Non-pigmented ciliary epithelial cell (primary cell): ENCODE data around the gene PTPRN2.
"Not testable (repeated sequence)": the region's sequence is repeated elsewhere in the genome, so short reads cannot be mapped to it uniquely, and the experiment has no call there.

ENCODE experiments used
- DNase-seq: peaks from one replicate; pipeline ENCODE4 v3.0.0-alpha.2; 2010; ENCODE audit warnings: low read depth

Gene PTPRN2

GRCh38 chr7:157514746-157515145, 1072.9 kb downstream of the PTPRN2 start:
- no peak for DNase-seq

- DNase-seq, result no peak
These were observed 1073.3 kb downstream of the PTPRN2 start for GRCh38 chr7:157514306-157514705.

GRCh38 chr7:157513682-157514081, 1073.9 kb downstream of the PTPRN2 start:
- DNase-seq, result no peak

- DNase-seq, result no peak
These were observed 1074.4 kb downstream of the PTPRN2 start for GRCh38 chr7:157513162-157513621.

GRCh38 chr7:157509226-157509625, 1078.4 kb downstream of the PTPRN2 start:
- DNase-seq, result no peak

GRCh38 chr7:157508477-157508881, 1079.1 kb downstream of the PTPRN2 start:
- no peak for DNase-seq

- DNase-seq, result no peak
These were observed 1079.6 kb downstream of the PTPRN2 start for GRCh38 chr7:157507987-157508386.

- DNase-seq, result no peak
These were observed 1081.4 kb downstream of the PTPRN2 start for GRCh38 chr7:157506268-157506667.

- DNase-seq, result no peak
These were observed 1082.0 kb downstream of the PTPRN2 start for GRCh38 chr7:157505646-157506045.

- no peak for DNase-seq
These were observed 1084.4 kb downstream of the PTPRN2 start for GRCh38 chr7:157503229-157503628.

- DNase-seq, result no peak
These were observed 1084.9 kb downstream of the PTPRN2 start for GRCh38 chr7:157502701-157503111.

GRCh38 chr7:157501581-157501980, 1086.0 kb downstream of the PTPRN2 start:
- DNase-seq, result no peak

- DNase-seq, result not testable (repeated sequence)
These were observed 1086.6 kb downstream of the PTPRN2 start for GRCh38 chr7:157500989-157501540.

GRCh38 chr7:157500171-157500960, 1087.3 kb downstream of the PTPRN2 start:
- DNase-seq, result no peak

GRCh38 chr7:157499835-157500153, 1087.8 kb downstream of the PTPRN2 start:
- no peak for DNase-seq

- DNase-seq, result no peak
These were observed 1088.3 kb downstream of the PTPRN2 start for GRCh38 chr7:157499121-157499834.

GRCh38 chr7:157498657-157499056, 1089.0 kb downstream of the PTPRN2 start:
- no peak for DNase-seq

GRCh38 chr7:157497744-157498651, 1089.6 kb downstream of the PTPRN2 start:
- no peak for DNase-seq

- no peak for DNase-seq
These were observed 1090.3 kb downstream of the PTPRN2 start for GRCh38 chr7:157497367-157497743.

- no peak for DNase-seq
These were observed 1091.0 kb downstream of the PTPRN2 start for GRCh38 chr7:157496416-157497275.

GRCh38 chr7:157495594-157495993, 1092.0 kb downstream of the PTPRN2 start:
- DNase-seq, result no peak
